Measurements from ENCODE around the gene ECE1. TPM values are rescaled to one million over a fixed set of nuclear protein-coding genes. Genes with fewer than 3 reads are reported as not detected.

ECE1 gene
- total and polyA plus RNA-seq, 2 of the 8 experiments (the other 6 are each of a cell fraction or from before 2014, with no cell fraction given), result 21.4 to 36.8 TPM

- no peak for FAIRE-seq
- TF ChIP-seq TEAD4 (IDR thresholded peaks at IDR 0.05; ENCODE audit: low read depth, low read length) (no peak), RNF2 (IDR thresholded peaks at IDR 0.05; ENCODE audit: borderline replicate concordance, low read depth, low read length, missing control alignments, poor library complexity, severe bottlenecking) (no peak), JUND (IDR thresholded peaks at IDR 0.05; ENCODE audit: low read length) (no peak), SUZ12 (IDR thresholded peaks at IDR 0.05; ENCODE audit: low read length) (no peak), POU5F1 (IDR thresholded peaks at IDR 0.05; ENCODE audit: low read depth, low read length) (no peak), CBX8 (IDR thresholded peaks at IDR 0.05; ENCODE audit: borderline replicate concordance, low read depth, low read length) (no peak), GTF2F1 (IDR thresholded peaks at IDR 0.05; ENCODE audit: borderline replicate concordance, low read depth, low read length) (no peak), CEBPB (IDR thresholded peaks at IDR 0.05; ENCODE audit: low read depth, low read length) (no peak), RXRA (IDR thresholded peaks at IDR 0.05; ENCODE audit: insufficient read depth, low read depth, low read length) (no peak), NANOG (IDR thresholded peaks at IDR 0.05; ENCODE audit: insufficient read depth, low read depth, low read length, poor library complexity, severe bottlenecking) (no peak), GABPA (IDR thresholded peaks at IDR 0.05; ENCODE audit: borderline replicate concordance, insufficient read depth, low read length) (no peak), SP2 (IDR thresholded peaks at IDR 0.05; ENCODE audit: low read length) (no peak)
These were observed 3.4 kb upstream of the ECE1 start for GRCh38 chr1:21293537-21294265.

More at GRCh38 chr1:21293537-21294265, 3.4 kb upstream of the ECE1 start:
- no peaks in the 10 kb centered on the region for H3K79me2 ChIP-seq (ENCODE audit: control insufficient read depth in 1 of 2, insufficient read depth in 2 of 2, low read length in 2 of 2)
- no peaks in the 10 kb centered on the region for H3K9me3 ChIP-seq (ENCODE audit: insufficient read depth in 2 of 2, low read depth in 1 of 2, low read length in 1 of 2)
- no peak overlapping the region for H2BK20ac ChIP-seq (ENCODE audit: low read length)
- no peak overlapping the region for H3K4me3 ChIP-seq (ENCODE audit: extremely low read depth in 1 of 4, insufficient read depth in 2 of 4, low read depth in 3 of 4, low read length in 4 of 4)
- H3K4me1 ChIP-seq (replicated peaks in 1 of 4; ENCODE audit: control insufficient read depth in 3 of 4, insufficient read depth in 4 of 4, low read length in 3 of 4), result peaks cover 0 to 22% (median 16%) of the 10 kb centered on the region in 4 experiments; a peak in 6 of 7 replicates
- peaks cover 6% of the 10 kb centered on the region for H3K23me2 ChIP-seq (ENCODE audit: low read depth, low read length)
- no peak overlapping the region for H2AK5ac ChIP-seq (ENCODE audit: low read depth, low read length)
- WGBS, 2 experiments (ENCODE audit: extremely low coverage in 1 of 2, insufficient coverage in 1 of 2, insufficient read length in 1 of 2, insufficient replicate concordance in 2 of 2, low coverage in 1 of 2, low lambda C conversion rate in 2 of 2, missing lambda C conversion rate in 1 of 2), result 82% methylated on average over 17 of the region's 17 CpGs; no CpG with 5 or more reads in 1 of the 2 experiments
- no peaks in the 10 kb centered on the region; the same call in none of the 2 replicates for H3K79me1 ChIP-seq (ENCODE audit: low read depth, low read length)
- H3K14ac ChIP-seq (ENCODE audit: insufficient read length), result no peak overlapping the region
- no peak overlapping the region for H3K56ac ChIP-seq (replicated peaks; ENCODE audit: insufficient read length, low read depth, low read length)
- H3K4ac ChIP-seq (replicated peaks; ENCODE audit: insufficient read length, low read depth, low read length), result no peak overlapping the region
- H3K18ac ChIP-seq (ENCODE audit: extremely low read depth, low read length), result no peak overlapping the region
- no peak overlapping the region for H3K23ac ChIP-seq (ENCODE audit: insufficient read length)
- H3K4me2 ChIP-seq (ENCODE audit: insufficient read depth in 1 of 2, low read depth in 2 of 2, low read length in 2 of 2), result no peak overlapping the region; a peak in 1 of 4 replicates
- ChIA-PET CTCF (ENCODE audit: partially characterized antibody) (interaction anchor here (0.5 to 6.4 kb wide), 15 partner anchors 14 to 75 kb away, joined by 3 to 44 read pairs (median 4); no protein-coding TSS in a partner anchor), POLR2A (ENCODE audit: partially characterized antibody) (interaction anchor here (0.7 to 1.6 kb wide), 4 partner anchors 12 to 321 kb away, joined by 3 to 4 read pairs (median 4); no protein-coding TSS in a partner anchor)
- no peak overlapping the region for H3K9ac ChIP-seq (replicated peaks in 1 of 4; ENCODE audit: extremely low read depth in 1 of 4, low read depth in 3 of 4, low read length in 3 of 4)
- no peak overlapping the region for H2BK5ac ChIP-seq (ENCODE audit: low read depth, low read length)
- no peaks in the 10 kb centered on the region for H3K36me3 ChIP-seq (ENCODE audit: control insufficient read depth in 2 of 4, insufficient read depth in 4 of 4, low read length in 3 of 4)
- no peak overlapping the region for H2BK120ac ChIP-seq (replicated peaks; ENCODE audit: low read depth, low read length)
- H2BK15ac ChIP-seq (ENCODE audit: low read length), result no peak overlapping the region; the same call in 1 of the 2 replicates
- no peak overlapping the region for H2AFZ ChIP-seq (ENCODE audit: low read length)
- no peak for DNase-seq (ENCODE audit: low read depth in 1 of 2, low spot score in 2 of 2)
- peaks cover 0 to 4% (median 0%) of the 10 kb centered on the region in 4 experiments; a peak in 2 of 7 replicates for H3K27me3 ChIP-seq (replicated peaks in 1 of 4; ENCODE audit: control insufficient read depth in 3 of 4, extremely low read depth in 1 of 4, insufficient read depth in 3 of 4, low read length in 3 of 4)
- no peak overlapping the region for H4K91ac ChIP-seq (replicated peaks; ENCODE audit: insufficient read length, low read length)
- H4K8ac ChIP-seq (ENCODE audit: extremely low read depth, insufficient read depth, low read length), result 0 out of 2 replicates have a peak overlapping the region, but pooled peaks have one; percentile 38
- no peak overlapping the region for H3K27ac ChIP-seq (ENCODE audit: low read depth, low read length)
- H2BK12ac ChIP-seq (ENCODE audit: low read depth, low read length), result no peak overlapping the region
- H4K5ac ChIP-seq (ENCODE audit: insufficient read length, low read depth, low read length), result no peak overlapping the region
- H4K20me1 ChIP-seq (replicated peaks in 1 of 2; ENCODE audit: control insufficient read depth in 1 of 2, insufficient read depth in 2 of 2, low read length in 2 of 2), result no peaks in the 10 kb centered on the region
